HG03108 (cell line): Measurements from ENCODE around the gene CDC6.

Experiments
- ATAC-seq: cut with Tn5 transposase; IDR thresholded peaks from one replicate; pipeline ENCODE4 v1.9.1; 2021; ENCODE audit warnings: moderate library complexity; ENCODE audit not compliant: unreplicated experiment

CDC6 gene

DNA sequence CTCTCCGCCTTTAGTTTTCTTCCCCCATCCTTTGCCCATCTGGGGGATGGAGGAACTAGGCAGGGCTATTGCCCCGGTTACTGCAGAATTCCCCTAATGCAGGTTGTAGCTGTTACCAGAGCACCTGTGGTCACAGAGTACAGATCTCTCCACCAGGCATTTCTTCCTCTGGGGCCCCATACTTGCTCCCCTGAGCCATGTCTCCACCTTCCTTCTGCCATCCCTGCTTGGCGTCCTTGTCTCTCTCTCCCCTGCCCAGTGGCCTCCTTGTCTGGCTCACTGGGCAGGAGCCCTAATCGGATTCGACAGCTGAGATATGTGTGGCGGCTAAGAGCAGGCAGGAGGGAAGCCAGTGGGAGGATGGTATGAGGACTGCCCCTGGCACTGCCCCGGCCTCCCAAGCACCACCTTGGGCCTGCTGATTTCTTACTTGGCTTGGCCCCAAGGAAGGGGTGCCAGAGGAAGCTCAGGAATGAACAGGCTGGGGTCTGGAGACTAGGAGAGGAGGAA is 23.3 kb downstream of the CDC6 start:
- no peak for ATAC-seq

DNA sequence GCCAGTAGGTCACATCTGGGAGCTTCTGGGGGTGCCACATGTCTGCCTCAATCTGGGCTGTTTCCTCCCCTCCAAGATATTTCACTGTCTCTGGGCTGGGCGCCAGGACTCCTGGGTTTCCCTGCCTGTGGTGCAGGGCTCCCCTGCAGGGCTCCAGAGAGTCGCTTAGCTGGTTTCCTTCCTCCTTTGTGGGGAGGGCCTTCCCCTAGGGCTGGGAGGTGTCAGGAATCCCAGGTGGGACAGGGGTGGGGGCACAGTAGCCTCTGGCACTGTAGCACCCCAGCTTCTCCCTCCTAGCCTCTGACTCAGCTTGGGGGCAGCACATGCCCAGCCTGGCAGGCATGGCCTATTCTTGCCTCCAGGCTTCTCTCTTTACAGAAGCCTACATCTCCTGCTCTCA is 23.9 kb downstream of the CDC6 start:
- ATAC-seq, result no peak

DNA sequence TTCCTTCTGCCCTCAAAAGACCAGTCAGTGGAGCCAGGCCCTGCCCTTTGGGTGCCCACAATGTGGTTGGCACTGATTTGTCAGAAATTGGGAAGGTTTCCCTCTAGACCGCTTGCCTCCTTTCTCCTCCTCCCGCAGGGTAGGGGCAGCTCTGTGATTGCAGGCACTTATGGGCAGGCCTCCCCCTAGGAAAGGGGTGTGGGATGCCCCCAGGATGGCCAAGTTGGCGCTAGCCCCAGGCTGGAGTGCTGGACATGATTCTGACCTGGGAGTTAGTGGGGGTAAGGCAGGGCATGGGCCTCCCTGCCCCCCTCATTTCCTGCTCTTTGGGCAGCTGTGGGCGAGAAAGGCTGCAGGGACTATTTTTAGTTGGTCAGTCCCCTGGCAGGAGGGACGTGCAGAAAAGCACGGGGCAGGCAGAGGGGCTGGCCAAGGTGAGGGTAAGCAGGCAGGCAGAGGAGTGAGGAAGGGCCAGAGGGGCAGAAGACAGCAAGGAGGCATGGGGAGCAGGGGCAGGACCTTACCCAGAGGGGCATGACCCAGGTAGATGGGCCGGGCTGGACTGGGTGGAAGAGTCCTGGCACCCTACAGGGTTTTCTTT is 24.6 kb downstream of the CDC6 start:
- ATAC-seq, result peak; percentile 41

DNA sequence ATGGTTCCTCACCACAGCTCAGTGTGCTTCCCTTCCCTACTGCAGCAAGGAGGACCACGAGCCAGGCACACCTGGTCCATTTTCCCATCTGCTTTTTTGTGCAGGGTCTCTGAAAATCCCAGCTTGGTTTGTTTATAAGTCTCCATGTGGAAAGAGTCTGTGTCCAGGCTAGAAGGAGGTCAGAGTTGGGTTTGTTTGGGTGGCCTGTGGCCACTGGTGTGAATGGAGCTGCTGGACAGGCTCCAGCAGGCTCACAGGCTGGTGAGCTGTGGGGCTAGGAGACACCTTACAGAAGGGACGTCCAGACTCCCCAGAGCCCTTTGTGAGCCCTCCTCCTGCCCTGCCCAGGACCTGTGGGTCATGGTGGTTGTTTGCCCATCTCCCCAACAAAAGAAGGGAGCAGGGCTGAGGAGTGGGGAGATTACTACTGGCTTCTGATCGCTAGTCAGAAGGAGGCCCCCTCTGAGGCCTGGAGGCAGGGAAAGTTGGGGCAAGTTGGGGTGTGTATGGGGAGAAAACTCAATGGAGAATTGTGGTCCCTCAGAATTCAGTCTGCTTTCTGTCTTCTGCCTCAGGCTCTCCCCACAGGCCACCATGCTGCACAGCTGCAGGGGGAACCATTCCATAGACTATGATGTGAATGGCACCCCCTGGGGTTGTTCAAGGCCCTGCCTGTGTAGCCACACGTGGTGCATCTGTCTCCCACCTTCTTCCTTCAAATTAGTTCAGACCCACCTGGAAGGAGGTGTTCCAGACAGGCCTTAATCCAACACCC is 25.4 kb downstream of the CDC6 start:
- ATAC-seq, result no peak

DNA sequence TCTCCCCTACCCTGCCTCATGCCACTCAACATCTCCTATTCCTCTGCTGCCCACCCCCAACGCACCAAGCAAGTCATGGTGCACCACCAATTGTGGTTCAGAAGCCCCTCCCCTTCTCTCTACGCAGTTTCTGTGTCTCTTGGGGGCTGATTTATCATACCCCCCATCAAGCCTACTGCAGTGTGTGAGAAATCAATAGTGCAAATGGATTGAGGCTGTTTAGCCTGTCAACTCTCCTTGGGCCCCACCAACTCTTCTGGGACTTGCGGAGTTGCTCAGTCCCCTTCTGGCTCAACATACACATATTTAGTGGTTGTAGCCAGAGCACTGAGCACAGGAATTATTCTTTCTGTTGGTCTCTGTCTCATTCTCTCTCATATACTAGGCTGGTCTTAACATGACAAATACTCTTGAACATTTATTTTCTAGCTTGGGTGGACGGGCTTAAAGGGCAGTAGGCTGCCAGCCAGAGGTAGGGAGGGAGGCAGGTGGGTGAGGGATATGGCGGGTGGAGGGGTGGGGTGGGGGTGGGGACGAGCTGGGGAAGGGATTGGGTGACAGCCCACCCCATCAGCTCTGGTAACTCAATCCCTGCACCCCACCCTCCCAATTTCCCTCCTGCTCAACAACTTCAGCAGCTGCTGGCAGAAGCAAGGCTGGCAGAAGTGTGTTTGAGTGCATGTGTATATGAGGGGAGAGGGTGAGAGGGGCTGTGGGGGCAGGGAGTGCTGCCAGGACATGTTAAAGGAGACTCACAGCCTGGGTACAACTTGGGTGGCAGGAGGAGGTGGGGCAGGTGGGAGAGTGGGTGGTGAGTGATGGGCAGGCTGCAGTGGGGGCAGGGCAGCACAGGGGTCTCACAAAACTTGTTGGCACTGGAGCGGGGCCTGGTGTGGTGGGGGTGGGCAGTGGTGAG is 26.2 kb downstream of the CDC6 start:
- no peak for ATAC-seq

DNA sequence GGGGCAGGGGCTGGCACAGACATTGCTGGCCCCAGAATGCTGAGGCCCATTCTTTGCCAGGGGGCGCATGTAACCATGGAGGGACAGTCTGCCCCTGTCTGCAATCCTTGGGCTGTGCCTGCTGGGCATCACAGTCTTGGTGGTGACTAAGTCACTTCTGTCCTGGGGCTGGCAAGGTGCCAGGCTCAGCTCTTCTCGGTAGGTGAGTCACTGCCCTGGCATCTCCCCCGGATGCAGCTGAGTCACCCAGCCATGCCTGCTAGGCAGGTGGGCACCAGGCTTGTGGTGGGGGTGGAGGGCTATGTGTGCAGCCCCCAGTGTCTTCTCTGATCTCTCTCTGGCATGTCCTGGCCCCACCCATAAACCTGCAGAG is 26.9 kb downstream of the CDC6 start:
- no peak for ATAC-seq

DNA sequence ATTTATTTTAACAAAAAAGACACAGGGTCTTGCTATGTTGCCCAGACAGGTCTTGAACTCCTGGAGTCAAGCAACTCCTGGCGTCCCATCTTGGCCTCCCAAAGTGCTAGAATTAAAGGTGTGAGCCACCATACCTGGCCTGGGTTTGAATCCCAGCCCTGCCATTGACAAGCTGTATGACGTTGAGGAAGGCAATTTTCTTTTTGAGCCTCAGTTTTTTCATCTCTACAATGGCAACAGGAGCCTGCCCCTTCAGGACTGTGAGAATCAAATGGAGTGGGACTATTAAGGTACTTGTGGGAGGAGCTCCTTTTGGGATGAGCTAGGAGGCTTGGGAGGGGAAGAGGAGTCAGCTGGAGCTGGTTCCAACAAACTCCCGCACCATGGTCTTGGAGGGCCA is 27.5 kb downstream of the CDC6 start:
- ATAC-seq, result no peak

DNA sequence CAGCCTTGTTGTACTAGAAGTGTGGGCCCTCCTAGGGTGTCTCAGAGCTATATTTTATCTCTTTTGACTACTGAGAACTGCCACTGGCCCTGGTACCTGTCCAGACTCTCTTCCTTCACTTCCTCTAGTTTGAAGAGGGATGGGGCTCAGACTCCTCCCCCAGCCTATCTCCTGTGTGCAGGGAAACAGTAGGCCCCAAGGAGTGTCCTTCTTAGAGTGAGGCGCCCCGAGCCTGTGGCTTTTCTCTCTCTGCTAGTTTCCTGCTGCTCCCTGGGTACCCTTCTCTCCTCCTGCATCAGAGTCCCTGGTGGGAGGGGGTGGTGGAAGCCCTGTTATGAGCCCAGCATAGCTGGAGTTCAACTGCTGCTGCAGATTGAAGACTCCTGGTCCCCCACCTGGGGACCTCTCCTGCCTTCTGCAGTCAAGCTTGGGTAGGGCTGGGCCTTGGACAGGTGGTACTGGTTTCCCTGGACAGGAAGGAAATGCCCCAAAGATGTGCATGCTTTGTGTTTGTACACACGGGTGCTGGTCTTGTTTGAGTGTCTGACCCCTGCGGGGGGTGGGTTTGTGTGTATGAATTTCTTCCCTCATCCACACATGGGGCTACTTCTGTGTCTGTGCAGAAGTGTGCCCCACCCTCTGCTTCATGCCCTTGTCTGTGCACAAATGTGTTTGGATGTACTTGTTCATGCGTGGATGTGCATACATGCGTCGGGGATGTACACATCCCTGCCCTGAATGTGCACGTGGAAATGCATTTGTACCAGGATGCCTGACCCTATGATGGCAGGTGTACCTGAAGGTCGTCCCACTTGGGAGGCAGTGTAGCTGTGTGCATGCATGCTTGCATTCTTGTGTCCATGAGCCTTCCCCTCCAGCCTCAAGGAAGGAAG is 28.2 kb downstream of the CDC6 start:
- no peak for ATAC-seq

DNA sequence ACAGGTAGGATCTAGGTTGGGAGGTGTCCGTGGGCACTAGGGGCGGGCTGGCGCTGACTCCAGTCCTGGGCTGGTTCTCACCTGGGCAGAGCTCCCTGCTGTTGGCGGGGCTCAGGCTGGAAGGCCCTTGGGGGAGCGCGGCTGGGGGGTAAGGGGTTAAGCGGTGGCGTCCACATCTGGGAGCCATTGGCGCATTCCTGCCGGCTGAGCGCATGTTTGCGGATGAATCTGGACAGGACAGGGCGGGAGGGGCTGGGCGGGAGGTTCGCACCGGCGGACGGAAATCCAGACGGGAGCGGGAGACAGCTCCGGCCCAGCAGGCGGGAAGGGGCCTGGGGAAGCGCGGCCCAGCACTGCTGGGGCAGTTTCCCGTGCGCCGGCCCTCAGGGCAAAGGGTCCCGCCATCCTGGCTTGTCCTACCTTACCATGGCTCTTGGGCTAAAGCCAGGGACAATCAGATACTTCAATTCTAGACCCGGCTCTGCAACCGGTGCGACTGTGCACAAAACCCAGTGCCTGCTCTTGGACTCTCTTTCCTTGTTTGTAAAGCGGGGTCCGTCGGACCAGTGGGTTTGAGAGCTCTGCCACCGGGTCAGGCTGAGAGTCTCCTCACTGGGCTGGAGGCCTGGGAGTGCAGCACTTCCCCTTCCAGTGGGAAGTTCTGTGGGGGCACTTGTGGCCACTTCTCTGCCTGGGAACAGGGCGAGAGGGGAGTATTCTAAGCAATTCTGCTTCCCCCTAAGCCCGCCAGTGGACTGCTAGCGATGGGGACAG is 29.1 kb downstream of the CDC6 start:
- no peak for ATAC-seq

DNA sequence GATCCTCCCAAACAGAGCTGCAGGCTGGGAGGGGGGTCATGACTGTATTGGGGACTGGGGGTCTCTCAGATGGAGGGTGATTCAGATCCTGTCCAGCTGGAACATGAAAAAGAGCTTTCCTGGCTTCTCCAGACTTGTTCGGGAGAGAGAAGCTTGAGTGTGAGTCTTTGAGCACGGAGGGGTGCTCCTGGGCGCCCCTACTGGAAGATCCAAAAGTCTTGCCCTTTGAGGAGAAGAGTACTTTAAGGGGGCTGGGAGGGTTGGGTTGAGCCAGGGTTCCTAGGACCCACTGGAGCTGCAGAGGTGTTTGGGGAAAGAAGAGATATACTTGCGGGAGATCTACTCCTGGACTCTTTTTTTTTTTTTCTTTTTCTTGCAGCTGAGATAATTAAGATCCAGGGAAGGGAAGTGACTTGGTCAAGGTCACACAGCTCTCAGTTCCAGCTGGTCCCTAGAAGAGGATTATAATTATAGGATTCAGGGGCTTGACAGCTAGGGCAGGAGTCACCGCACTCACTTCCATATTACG is 29.7 kb downstream of the CDC6 start:
- ATAC-seq, result no peak

DNA sequence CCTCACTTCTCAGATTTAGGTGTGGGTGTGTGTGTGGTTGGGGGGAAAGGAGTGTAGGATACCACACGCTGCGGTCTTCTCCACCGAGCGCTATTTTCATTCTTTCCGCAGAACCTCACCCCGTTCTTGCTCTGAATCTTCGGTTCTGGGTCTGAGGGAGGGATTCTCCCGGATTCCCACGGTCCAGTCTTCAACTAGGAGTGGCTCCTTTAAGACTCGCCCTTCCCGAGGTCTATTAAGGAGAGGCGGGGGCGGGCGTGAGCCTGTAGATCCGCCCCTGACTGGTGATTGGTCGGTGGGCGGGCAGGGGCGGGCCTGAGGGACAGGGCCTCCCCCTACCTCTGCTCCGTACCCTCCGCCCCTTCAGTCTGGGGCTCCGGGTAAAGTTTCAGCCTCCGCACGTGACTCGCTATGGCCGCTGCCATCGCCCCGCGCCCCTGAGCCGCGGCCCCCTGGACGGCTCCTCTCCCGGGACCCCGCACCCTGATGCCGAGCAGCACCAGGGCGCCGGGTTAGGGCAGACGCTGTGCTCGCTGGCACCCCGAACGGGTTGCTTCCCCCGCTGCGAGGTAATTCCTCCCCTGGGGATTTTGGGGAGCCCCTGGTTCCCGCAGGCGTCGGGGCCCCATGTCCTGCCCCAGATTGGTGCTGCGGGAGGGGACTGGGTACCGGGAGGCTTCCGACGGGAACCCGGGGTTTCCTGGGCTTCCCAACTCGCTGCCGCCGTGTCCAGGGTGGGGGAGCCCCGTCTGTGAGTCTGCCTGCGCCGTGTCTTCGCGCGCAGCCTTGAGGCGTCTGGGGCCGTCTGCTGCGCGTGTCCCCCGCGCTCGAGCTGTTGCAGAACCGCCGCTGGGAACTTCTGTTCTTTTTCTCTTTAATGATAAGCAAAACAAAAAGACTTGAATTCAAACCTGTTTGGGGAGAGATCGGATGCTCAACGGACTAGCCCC is 30.5 kb downstream of the CDC6 start:
- peak; percentile 43 for ATAC-seq

DNA sequence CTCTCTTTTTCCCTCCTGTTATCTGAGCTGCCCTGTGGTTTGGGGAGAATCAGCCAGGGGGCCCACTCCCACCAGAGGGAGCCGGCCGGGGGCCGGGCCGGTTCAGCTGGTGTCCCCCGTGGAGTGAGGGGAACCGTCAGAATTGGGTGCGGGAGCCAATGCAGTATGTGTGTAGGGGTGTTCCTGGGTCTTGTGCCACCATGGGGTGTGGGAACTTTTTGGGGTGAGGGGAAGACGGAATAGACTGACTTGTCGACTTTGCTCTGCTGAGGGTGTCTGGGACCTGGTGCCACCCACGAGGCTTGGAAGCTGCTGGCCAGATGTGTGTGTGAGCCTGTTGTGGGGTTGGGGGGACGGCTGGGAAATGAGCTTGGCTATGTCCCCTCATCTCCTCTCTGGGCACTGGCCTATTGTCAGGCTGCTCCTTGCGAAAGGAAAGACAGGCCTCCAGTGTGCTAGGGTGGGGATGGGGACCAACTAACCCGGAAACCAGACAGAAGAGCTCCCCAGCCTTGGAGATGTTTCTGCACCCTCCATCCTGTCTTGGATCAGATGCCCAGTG is 31.2 kb downstream of the CDC6 start:
- ATAC-seq, result no peak

DNA sequence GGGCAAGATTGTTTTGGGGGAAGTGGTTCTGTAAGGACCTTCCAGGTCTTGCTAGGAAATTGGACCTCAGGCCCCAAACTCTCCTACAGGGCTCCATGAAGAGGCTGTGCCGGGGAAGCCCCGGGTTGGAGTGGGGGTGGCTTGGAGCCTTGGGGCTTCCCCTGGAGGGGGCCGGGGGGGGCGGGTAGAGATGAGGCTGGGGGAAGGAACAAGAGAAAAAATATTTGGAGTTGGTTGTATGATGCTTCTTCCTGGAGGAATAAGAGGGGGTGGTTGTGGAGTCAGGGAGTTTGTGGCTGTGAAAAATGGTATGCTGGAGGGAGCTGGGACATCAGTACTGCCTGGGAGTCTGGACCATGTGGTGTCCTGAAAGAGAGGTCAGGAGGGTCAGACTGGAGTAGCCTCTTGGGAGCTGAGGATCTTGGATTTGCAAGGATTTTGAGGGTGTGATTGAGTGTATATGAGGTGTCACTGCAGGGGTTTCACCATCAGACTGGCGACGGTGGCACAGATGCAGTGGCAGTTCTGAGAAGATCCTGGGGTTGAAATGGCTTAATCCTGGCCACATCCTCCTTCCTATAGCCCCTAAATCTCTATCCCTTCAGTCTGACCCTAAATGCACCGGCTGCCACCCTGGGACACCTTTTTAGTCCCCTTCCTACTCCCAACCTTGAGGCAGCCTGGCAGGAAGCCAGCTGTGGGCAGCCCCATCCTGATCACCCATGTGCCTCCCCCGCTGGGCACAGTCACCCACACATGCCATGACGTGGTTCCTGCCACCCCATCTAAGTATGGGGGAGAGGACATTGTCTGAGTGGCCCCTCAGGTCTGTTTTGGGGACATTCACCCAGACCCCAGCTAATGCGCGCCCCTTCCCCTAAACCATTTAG is 32.2 kb downstream of the CDC6 start:
- ATAC-seq, result no peak

DNA sequence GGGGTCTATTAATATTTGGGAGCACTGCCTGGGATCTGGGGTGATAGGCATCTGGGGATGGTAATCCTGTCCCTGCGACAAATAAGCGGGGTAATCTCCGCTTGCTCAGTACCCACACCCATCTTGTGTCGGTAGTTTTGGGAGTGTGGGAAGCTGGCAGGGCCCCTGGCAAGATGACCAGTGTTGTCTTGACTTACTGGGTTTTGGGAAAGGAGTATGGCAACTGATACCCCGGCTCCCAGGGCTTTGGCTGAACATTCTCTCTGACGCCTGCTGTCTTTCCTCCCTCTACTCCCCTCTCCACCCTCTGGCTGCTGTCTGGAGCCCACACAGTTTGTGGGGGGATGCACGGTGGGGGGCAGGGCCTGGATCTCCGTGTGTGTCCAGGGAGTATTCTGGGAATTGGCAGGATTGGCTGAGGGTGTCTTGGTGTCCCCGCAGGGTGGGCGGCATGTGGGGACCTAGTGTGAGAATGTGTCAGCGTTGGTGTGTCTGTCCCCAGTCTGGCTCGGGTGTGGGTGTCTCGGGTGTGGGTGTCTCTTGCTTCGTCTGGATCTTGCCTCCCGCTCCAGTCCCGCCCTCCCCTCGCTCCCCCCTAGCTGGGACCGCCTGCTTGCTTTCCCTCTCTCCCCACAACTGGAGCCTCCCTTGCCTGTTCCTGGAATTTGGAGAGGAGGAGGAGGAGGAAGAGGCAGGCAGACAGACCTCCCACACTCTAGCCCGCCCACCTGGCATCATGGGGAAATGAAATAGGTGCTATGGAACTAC is 33.3 kb downstream of the CDC6 start:
- ATAC-seq, result no peak

DNA sequence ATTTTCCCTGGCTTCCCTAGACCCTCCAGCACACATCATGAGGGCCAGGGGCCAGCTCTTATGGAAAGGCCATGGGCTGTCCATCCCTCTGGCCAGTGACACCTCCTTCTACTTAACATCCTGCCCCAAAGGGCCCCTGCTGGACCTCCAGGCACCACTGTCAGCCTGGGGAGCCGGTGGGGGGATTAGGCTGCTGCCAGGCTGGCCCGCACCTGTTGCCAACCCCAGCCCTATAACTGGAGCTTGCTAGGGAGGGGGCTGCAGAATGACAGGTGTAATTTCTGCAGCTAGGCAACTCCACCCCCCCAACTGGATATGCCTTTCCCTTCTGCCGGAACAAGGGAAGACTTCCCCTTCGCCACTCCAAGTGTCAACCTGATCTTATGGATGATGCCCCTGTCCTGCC is 33.8 kb downstream of the CDC6 start:
- ATAC-seq, result no peak

DNA sequence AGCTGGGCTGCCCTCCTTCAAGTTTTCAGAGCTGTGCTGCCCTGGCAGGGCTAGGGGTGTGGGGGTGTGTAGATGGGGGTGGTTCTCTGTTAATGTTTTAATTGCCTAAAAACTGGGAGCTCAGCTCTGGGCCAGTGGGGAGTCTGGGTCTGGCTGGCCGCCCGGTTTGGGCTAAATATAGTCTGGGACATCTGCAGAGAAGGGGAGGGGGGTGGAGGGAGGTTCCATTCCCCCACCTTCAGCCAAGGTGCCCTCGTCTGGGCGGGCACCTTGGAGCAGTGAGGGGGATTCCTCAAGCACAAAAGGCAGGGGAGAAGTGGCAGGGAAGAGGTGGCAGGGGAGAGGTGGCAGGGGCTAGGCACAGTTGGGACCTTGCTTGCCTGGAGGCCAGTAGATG is 34.3 kb downstream of the CDC6 start:
- ATAC-seq, result no peak
